PC-9 (cell line): Measurements from ENCODE around the gene KCNJ6. TPM values are rescaled to one million over a fixed set of nuclear protein-coding genes. Genes with fewer than 3 reads are reported as not detected.

ENCODE experiments used
- BruUV-seq: library from RNA; stranded (reverse); fragments of 400-500 nt; replicated peaks from 2 replicates; lab custom pipeline; 2021; lab: Mats Ljungman, UMichigan
- CTCF ChIA-PET: fragments of 300-600 bp; sonication (Branson Sonifier 250); formaldehyde crosslinking; loops from one replicate; lab custom pipeline; 2022; ENCODE audit warnings: antibody characterized with exemption; lab: Charles Lee
- POLR2A ChIA-PET: fragments of 300-600 bp; sonication (Branson Sonifier 250); formaldehyde crosslinking; loops from one replicate; lab custom pipeline; 2022; ENCODE audit warnings: antibody characterized with exemption; ENCODE audit not compliant: unreplicated experiment; lab: Charles Lee
- DNase-seq, 2 experiments: peaks; one replicate each; pipeline versions ENCODE4 v3.0.0 to v3.0.0-alpha.2; 2015 to 2022; ENCODE audit warnings: mixed read lengths in 1 of 2
- H2AFZ ChIP-seq: fragments of 200-600 bp; sonication (generic); 2 replicates; pipeline ENCODE4 v1.8.1; 2017; ENCODE audit warnings: antibody characterized with exemption
- H3F3A ChIP-seq: fragments of 200-600 bp; sonication (generic); 2 replicates; pipeline ENCODE4 v1.8.1; 2017; ENCODE audit warnings: antibody characterized with exemption, mild to moderate bottlenecking, low read depth; ENCODE audit not compliant: insufficient read depth
- H3K27ac ChIP-seq: fragments of 200-600 bp; sonication (generic); 2 replicates; pipeline ENCODE4 v1.6.1; 2016; ENCODE audit warnings: mixed run types
- H3K27me3 ChIP-seq: fragments of 200-600 bp; sonication (generic); 2 replicates; pipeline ENCODE4 v1.6.1; 2016; ENCODE audit warnings: low read depth, mixed run types; ENCODE audit not compliant: insufficient read depth
- H3K36me3 ChIP-seq: fragments of 200-600 bp; sonication (generic); 2 replicates; pipeline ENCODE4 v1.6.1; 2016; ENCODE audit warnings: low read depth, mixed run types
- H3K4me1 ChIP-seq: fragments of 200-600 bp; sonication (generic); replicated peaks from 2 replicates; pipeline ENCODE4 v1.6.1; 2016; ENCODE audit warnings: mixed run types; ENCODE audit not compliant: insufficient read depth
- H3K4me2 ChIP-seq: fragments of 200-600 bp; sonication (generic); 2 replicates; pipeline ENCODE4 v1.6.1; 2017; ENCODE audit warnings: mixed run types
- H3K4me3 ChIP-seq: fragments of 200-600 bp; sonication (generic); 2 replicates; pipeline ENCODE4 v1.6.1; 2016; ENCODE audit warnings: mixed run types
- H3K79me2 ChIP-seq: fragments of 200-600 bp; sonication (generic); 2 replicates; pipeline ENCODE4 v1.6.1; 2017; ENCODE audit warnings: low read depth, mixed run types
- H3K9me2 ChIP-seq: fragments of 200-600 bp; sonication (generic); 2 replicates; pipeline ENCODE4 v1.8.1; 2017; ENCODE audit warnings: mild to moderate bottlenecking; ENCODE audit not compliant: insufficient read depth
- H3K9me3 ChIP-seq: fragments of 200-600 bp; sonication (generic); 2 replicates; pipeline ENCODE4 v1.8.1; 2016; ENCODE audit warnings: low read depth; ENCODE audit not compliant: insufficient read depth
- H4K20me1 ChIP-seq: fragments of 200-600 bp; sonication (generic); 2 replicates; pipeline ENCODE4 v1.8.1; 2017; ENCODE audit not compliant: insufficient read depth
- CTCF ChIP-seq: fragments of 200-600 bp; sonication (generic); conservative IDR thresholded peaks from 2 replicates; pipeline ENCODE4 v1.6.1; 2017; ENCODE audit warnings: mixed run types, antibody characterized with exemption, mild to moderate bottlenecking, moderate library complexity
- EZH2 ChIP-seq: fragments of 200-600 bp; sonication (generic); IDR thresholded peaks from 2 replicates; pipeline ENCODE4 v1.8.0; 2017; ENCODE audit warnings: antibody characterized with exemption, low read depth
- intact Hi-C: fragments of 100-400 bp; cut with micrococcal nuclease; formaldehyde crosslinking; loops from one replicate; pipeline ENCODE4 v1.10.0; 2022; ENCODE audit not compliant: unreplicated experiment
- total RNA-seq: library from RNA; stranded (reverse); gene quantifications from 2 replicates; pipeline ENCODE4 v1.2.3, GENCODE V29; 2021

KCNJ6 gene
- total RNA-seq, 1 experiment from 2014 or later = not detected

DNA sequence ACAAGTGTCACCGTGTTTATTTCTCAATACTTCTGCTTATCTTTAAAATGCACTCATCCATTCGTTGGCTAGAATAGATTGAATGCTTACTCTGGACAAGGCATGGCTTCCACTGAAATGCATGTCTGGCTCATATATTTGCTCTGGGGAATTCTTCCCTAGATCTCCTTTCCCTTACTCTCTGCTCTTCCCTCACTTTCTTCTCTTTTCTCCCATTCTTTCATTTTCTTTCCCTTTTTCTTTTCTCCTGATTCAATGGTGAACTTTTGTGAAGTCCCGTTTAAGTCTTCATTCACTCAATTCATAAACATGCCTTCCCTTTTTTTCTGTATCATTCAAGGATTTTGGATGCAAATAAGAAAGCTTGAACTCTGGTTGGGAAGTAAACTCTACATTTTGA lies 315.2 kb downstream of the KCNJ6 start:
- Histone ChIP-seq H3K36me3 (no peaks in the 10 kb centered on the region), H3K27me3 (no peaks in the 10 kb centered on the region), H4K20me1 (no peaks in the 10 kb centered on the region), H2AFZ (no peak overlapping the region), H3K9me2 (no peaks in the 10 kb centered on the region), H3K4me1 (no peaks in the 10 kb centered on the region), H3K4me2 (no peak overlapping the region), H3K9me3 (no peaks in the 10 kb centered on the region), H3F3A (no peaks in the 10 kb centered on the region), H3K27ac (no peak overlapping the region), H3K79me2 (no peaks in the 10 kb centered on the region), H3K4me3 (no peak overlapping the region)
- TF ChIP-seq CTCF (no peak), EZH2 (no peak)
- no TSS peak for BruUV-seq
- ChIA-PET POLR2A (no interaction called here), CTCF (no interaction called here)
- no peak for DNase-seq
- intact Hi-C loops = no loop called here

DNA sequence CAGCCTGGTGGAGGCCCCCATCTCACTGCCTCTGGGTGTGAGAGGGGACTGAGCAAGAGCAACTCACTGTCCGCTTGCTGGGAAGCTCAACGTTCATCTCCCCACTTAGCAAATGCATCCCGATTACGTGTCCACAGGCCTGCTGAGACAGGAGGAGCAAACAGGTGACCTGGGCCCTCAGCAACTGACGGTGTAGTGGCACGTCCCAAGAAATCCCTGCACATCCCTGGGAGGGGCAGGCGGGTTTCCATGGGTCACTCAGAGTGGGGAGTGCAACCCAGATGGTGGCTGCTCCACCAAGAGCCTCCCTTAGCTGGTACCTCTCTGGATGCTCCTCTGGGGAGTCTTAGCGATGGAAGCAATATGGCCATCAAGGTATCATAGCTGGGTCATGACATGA lies 320.3 kb downstream of the KCNJ6 start:
- H3K27ac ChIP-seq = no peak overlapping the region
- intact Hi-C loops = no loop called here
- no peak for DNase-seq
- H3K36me3 ChIP-seq = no peaks in the 10 kb centered on the region
- no peaks in the 10 kb centered on the region for H4K20me1 ChIP-seq
- H3K4me3 ChIP-seq = no peak overlapping the region
- TF ChIP-seq CTCF (no peak), EZH2 (no peak)
- no peak overlapping the region for H3K4me2 ChIP-seq
- H3K9me2 ChIP-seq = no peaks in the 10 kb centered on the region
- POLR2A ChIA-PET = no interaction called here
- H3K27me3 ChIP-seq = no peaks in the 10 kb centered on the region
- H3K9me3 ChIP-seq = no peaks in the 10 kb centered on the region
- no peaks in the 10 kb centered on the region for H3K4me1 ChIP-seq
- no peaks in the 10 kb centered on the region for H3F3A ChIP-seq
- BruUV-seq = no TSS peak
- H2AFZ ChIP-seq = no peak overlapping the region
- H3K79me2 ChIP-seq = no peaks in the 10 kb centered on the region
- CTCF ChIA-PET = no interaction called here

DNA sequence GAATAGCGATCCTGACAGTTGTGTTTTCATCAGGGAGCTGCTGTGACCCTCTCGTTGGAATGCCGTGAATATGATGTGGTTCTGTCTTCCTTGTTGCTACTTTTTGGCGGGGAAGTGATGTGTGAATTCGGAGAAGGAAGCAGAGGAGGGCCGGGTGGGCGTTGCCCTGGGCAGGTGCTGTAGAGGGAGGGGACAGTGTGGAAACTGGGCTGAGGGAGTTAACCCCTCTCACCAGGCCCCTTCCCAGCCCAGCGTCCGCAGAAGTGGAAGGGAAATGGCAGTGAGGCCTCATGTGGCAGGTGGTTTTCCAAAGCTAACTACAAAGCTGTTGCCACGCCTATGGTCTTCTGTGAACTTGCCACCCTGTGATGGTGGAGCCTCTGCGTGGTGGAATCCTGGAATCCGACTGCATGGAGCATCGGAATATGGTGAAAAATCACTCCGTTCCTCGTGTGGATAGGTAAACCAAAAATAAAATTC lies 321.7 kb downstream of the KCNJ6 start:
- H3K9me3 ChIP-seq = no peaks in the 10 kb centered on the region

More for the DNA sequence above, 321.7 kb downstream of the KCNJ6 start:
- ChIA-PET CTCF (no interaction called here), POLR2A (no interaction called here)
- H4K20me1 ChIP-seq = no peaks in the 10 kb centered on the region
- no peaks in the 10 kb centered on the region for H3K9me2 ChIP-seq
- BruUV-seq = no TSS peak
- no peaks in the 10 kb centered on the region for H3K4me1 ChIP-seq
- no peaks in the 10 kb centered on the region for H3K36me3 ChIP-seq
- H3K27ac ChIP-seq = no peak overlapping the region
- H3F3A ChIP-seq = no peaks in the 10 kb centered on the region
- no peak overlapping the region for H3K4me3 ChIP-seq
- DNase-seq = no peak
- H3K79me2 ChIP-seq = no peaks in the 10 kb centered on the region
- no peak for TF ChIP-seq CTCF
- TF ChIP-seq EZH2 = no peak
- no peaks in the 10 kb centered on the region for H3K27me3 ChIP-seq
- no peak overlapping the region for H3K4me2 ChIP-seq
- H2AFZ ChIP-seq = no peak overlapping the region
- intact Hi-C loops = no loop called here
